Keratinocyte (primary cell): Measurements from ENCODE around the gene ZNF628.

Source experiments
- EZH2 ChIP-seq: IDR thresholded peaks from one replicate; pipeline ENCODE4 v1.6.1; 2012; ENCODE audit warnings: inconsistent platforms, mild to moderate bottlenecking, low read length, moderate library complexity
- TF ChIP-seq, protein P1 (sequence below), 3 experiments: IDR thresholded peaks in 1 of 3; conservative IDR thresholded peaks in 1 of 3; optimal IDR thresholded peaks in 1 of 3; 2 replicates in 2 of 3; 3 replicates in 1 of 3; pipeline versions ENCODE3 to v1.5.1; 2011; ENCODE audit warnings: low read length in 3 of 3, mild to moderate bottlenecking in 3 of 3, moderate library complexity in 2 of 3, control low read depth in 1 of 3, inconsistent platforms in 1 of 3; ENCODE audit not compliant: insufficient read depth in 2 of 3; ENCODE audit errors: extremely low read depth in 1 of 3

- TF ChIP-seq, protein P1, sequence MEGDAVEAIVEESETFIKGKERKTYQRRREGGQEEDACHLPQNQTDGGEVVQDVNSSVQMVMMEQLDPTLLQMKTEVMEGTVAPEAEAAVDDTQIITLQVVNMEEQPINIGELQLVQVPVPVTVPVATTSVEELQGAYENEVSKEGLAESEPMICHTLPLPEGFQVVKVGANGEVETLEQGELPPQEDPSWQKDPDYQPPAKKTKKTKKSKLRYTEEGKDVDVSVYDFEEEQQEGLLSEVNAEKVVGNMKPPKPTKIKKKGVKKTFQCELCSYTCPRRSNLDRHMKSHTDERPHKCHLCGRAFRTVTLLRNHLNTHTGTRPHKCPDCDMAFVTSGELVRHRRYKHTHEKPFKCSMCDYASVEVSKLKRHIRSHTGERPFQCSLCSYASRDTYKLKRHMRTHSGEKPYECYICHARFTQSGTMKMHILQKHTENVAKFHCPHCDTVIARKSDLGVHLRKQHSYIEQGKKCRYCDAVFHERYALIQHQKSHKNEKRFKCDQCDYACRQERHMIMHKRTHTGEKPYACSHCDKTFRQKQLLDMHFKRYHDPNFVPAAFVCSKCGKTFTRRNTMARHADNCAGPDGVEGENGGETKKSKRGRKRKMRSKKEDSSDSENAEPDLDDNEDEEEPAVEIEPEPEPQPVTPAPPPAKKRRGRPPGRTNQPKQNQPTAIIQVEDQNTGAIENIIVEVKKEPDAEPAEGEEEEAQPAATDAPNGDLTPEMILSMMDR (optimal IDR thresholded peaks at IDR 0.05 in 1 of 3, IDR thresholded peaks at IDR 0.05 in 1 of 3, conservative IDR thresholded peaks at IDR 0.05 in 1 of 3; ENCODE audit: extremely low read depth in 1 of 3, insufficient read depth in 2 of 3, low read length in 3 of 3), result no peak
- TF ChIP-seq EZH2, result no peak
Measured at GRCh38 chr19:55493645-55494171, 17.3 kb downstream of the ZNF628 start.
